Measurements from ENCODE around the gene MLLT10.
"Not testable (repeated sequence)": the region's sequence is repeated elsewhere in the genome, so short reads cannot be mapped to it uniquely, and the experiment has no call there.

Gene MLLT10

DNA sequence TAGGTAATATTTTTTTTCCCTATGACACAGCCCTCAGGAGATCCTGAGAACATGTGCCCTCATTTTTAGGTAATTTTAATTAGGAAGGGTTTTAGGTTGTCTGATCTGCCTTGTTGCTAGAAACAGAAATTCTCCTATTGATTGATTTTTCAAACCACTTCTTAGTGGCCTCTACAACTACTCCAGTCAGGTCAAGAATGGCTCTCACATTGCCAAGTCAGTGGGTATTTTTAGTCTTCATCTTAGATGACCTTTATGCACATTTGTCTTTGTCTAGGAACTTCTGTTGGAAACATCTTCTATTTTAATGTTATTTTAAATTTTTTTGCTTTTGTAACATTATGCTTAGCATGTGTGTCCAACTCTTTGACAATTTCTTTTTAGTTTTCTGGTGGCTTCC lies 162.3 kb downstream of the MLLT10 start:
- Mint-ChIP-seq H3K9me3 (peaks cover 16 to 18% of the 10 kb centered on the region in 2 donors), H3K27me3 (no peaks in the 10 kb centered on the region), H3K36me3 (peaks cover 55 to 64% of the 10 kb centered on the region in 2 donors), H3K4me1 (no peaks in the 10 kb centered on the region), H3K4me3 (no peak overlapping the region), H3K27ac (no peak overlapping the region)
- no peak for ATAC-seq (replicated peaks)
- no peak for DNase-seq

DNA sequence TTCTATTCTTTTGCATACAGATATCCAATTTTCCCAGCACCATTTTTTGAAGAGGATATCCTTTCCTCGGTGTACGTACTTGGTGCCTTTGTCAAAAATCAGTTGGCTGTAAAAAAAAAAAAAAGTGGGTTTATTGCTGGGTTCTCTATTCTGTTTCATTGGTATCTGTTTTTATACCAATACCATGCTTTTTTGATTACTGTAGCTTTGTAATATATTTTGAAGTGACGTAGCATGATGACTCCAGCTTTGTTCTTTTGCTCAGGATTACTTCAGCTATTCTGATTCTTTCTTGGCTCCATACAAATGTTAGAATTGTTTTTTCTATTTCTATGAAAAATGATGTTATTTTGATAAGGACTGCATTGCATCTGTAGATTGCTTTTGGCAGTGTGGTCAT lies 165.5 kb downstream of the MLLT10 start:
- H3K4me1 Mint-ChIP-seq: peaks cover 11 to 18% of the 10 kb centered on the region in 2 donors
- H3K27ac Mint-ChIP-seq: no peak overlapping the region
- H3K36me3 Mint-ChIP-seq: peaks cover 64 to 69% of the 10 kb centered on the region in 2 donors
- DNase-seq (no peak), ATAC-seq (replicated peaks) (no peak)
- H3K9me3 Mint-ChIP-seq: peaks cover 17 to 19% of the 10 kb centered on the region in 2 donors
- H3K27me3 Mint-ChIP-seq: no peaks in the 10 kb centered on the region
- H3K4me3 Mint-ChIP-seq: no peak overlapping the region

DNA sequence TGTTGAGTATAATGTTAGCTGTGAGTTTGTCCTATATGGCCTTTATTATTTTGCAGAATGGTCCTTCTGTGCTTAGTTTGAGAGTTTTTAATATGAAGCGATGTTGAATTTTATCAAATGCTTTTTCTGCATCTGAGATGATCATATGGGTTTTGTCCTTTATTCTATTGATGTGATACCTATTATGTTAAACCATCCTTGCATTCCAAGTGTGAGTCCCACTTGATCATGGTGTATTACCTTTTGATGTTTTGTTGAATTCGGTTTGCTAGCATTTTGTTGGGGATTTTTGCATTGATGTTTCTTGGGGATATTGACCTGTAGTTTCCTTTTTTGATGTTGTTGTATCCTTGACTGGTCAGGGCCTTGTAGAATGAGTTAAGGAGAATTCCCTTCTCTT lies 166.4 kb downstream of the MLLT10 start:
- H3K9me3 Mint-ChIP-seq: peaks cover 17 to 19% of the 10 kb centered on the region in 2 donors
- no peak for DNase-seq
- no peaks in the 10 kb centered on the region for H3K27me3 Mint-ChIP-seq
- H3K36me3 Mint-ChIP-seq: peaks cover 63 to 70% of the 10 kb centered on the region in 2 donors
- H3K4me1 Mint-ChIP-seq: peaks cover 13 to 26% of the 10 kb centered on the region in 2 donors
- H3K27ac Mint-ChIP-seq: no peak overlapping the region
- no peak overlapping the region for H3K4me3 Mint-ChIP-seq
- ATAC-seq (replicated peaks): no peak

DNA sequence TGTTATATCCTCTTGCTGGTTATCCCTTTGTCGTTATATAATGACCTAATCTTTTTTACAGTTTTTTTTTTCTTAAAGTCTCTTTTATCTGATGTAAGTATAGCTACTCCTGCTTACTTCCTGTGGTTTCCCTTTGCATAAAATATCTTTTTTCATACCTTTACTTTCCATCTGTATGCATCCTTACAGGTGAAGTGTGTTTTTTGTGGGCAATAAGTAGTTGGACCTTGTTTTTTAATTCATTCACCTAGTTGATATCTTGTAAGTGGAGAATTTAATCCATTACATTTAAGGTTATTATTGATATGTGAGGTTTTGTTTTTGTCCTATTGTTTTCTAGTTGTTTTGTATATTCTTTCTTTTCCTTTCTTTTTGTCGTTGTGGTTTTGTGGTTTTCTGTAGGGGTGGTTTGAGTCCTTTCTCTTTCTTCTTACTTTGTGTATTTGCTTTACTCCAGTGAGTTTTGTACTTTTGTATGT lies 168.6 kb downstream of the MLLT10 start:
- H3K27ac Mint-ChIP-seq: peak overlapping the region; percentile 65
- H3K27me3 Mint-ChIP-seq: no peaks in the 10 kb centered on the region
- peaks cover 16 to 29% of the 10 kb centered on the region in 2 donors for H3K4me1 Mint-ChIP-seq
- H3K36me3 Mint-ChIP-seq: peaks cover 58 to 74% of the 10 kb centered on the region in 2 donors
- ATAC-seq (replicated peaks) (peak; percentile 52 to 60), DNase-seq (no peak)
- peaks cover 17 to 19% of the 10 kb centered on the region in 2 donors for H3K9me3 Mint-ChIP-seq
- H3K4me3 Mint-ChIP-seq: peak overlapping the region; percentile 5 to 39

DNA sequence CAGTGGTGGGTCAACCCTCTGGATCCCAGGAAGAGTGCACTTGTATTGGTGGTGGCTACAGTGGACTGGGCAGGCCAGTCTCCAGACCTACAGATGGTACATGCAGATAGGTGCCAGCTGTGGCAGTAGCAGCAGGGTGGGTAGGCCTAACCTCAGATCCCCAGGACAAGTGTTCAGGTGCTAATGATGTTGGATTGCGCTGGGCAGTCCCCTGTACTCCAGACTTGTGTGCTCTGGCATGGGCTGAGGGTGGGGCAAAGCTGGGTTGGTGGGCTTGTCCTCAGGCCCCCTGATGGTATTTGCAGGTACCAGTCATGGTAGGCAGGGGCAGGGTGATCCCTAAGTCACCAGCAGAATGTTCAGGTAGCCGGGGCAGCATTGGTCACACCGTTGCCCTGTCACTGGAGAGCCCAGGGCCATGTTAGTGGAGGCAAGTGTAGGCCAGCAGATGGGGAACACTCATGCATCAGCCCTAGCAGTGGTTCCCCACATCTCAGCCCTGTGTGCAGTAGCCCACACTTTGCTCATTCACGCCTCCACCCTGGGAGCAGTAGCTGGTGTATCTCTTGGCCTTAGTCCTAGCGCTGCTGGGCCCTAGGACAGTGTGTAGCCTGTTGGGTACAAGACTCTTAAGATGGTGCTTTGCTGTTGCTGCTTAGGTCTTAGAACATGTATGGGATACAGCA lies 171.3 kb downstream of the MLLT10 start:
- Mint-ChIP-seq H3K4me3 (no peak overlapping the region), H3K27me3 (no peaks in the 10 kb centered on the region), H3K27ac (no peak overlapping the region), H3K9me3 (peaks cover 11% of the 10 kb centered on the region in 2 donors), H3K4me1 (peaks cover 21 to 35% of the 10 kb centered on the region in 2 donors), H3K36me3 (peaks cover 42 to 68% of the 10 kb centered on the region in 2 donors)
- DNase-seq (no peak), ATAC-seq (replicated peaks) (no peak)

DNA sequence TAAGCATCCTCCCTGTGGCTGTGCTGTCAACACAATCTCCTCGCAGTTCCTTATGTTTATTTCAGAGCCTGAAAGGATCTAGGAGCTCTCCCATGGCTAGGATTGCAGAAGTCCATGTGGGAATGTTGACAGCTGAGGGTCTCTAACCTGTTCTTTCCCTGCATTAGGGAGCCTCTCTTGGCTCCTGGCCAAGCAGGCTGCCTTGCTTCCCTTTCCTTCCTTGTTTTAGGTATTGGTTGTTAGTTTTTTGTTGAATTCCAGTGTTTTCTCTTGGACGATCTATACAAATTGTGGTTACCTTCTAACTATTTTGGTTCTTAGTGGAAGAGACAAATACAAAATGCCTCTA lies 171.8 kb downstream of the MLLT10 start:
- Mint-ChIP-seq H3K4me1 (peaks cover 25 to 41% of the 10 kb centered on the region in 2 donors), H3K9me3 (peaks cover 6 to 7% of the 10 kb centered on the region in 2 donors), H3K27ac (no peak overlapping the region), H3K4me3 (no peak overlapping the region), H3K27me3 (no peaks in the 10 kb centered on the region), H3K36me3 (peaks cover 37 to 62% of the 10 kb centered on the region in 2 donors)
- DNase-seq (no peak), ATAC-seq (replicated peaks) (no peak)

DNA sequence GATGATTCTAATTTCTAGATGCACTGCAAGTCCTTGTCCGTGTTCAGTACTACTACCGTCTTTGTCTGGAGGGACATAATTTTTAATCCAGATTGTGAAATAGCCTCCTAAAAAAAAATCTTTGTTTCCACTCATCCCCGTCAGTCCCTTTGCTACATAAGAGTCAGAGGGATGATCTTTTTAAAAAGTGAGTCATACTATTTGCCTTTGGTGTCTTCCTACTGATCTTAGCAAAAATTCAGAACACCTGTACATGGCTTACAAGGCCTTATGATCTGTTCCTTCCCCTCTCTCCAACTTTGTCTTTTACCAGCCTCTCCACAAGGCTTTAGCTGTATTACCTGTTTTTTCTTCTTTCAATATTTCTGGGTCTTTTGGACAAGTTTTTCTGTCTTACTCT lies 173.5 kb downstream of the MLLT10 start:
- ATAC-seq (replicated peaks): no peak

DNA sequence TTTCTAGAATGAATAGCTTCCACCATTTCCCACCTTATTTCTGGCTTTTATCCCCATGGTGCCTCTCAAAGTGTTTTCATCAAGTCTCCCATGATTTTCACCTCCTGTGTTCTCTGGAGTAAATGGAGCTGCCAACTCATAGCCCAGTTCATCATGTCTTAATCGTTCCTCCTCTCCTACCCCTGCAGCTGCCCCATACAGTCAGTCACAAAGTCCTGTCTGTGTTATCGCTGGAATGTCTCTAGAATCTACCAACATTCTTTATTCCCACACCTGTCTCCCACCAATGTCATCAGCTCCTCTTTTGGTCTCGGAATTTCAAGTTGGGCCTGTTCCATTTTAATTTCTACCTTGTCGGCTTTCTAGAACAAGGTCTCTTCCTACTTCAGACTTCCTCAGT lies 178.9 kb downstream of the MLLT10 start:
- Mint-ChIP-seq H3K27ac (no peak overlapping the region), H3K27me3 (no peaks in the 10 kb centered on the region), H3K9me3 (peaks cover 0 to 2% of the 10 kb centered on the region in 2 donors), H3K4me3 (no peak overlapping the region), H3K4me1 (peaks cover 18 to 26% of the 10 kb centered on the region in 2 donors), H3K36me3 (peaks cover 42 to 55% of the 10 kb centered on the region in 2 donors)
- no peak for DNase-seq
- ATAC-seq (replicated peaks): no peak

More for the DNA sequence above, 173.5 kb downstream of the MLLT10 start:
- no peak overlapping the region for H3K27ac Mint-ChIP-seq
- DNase-seq: no peak
- H3K9me3 Mint-ChIP-seq: peaks cover 0 to 2% of the 10 kb centered on the region in 2 donors
- peaks cover 26 to 40% of the 10 kb centered on the region in 2 donors for H3K4me1 Mint-ChIP-seq
- no peak overlapping the region for H3K4me3 Mint-ChIP-seq
- H3K36me3 Mint-ChIP-seq: peaks cover 29 to 53% of the 10 kb centered on the region in 2 donors
- H3K27me3 Mint-ChIP-seq: no peaks in the 10 kb centered on the region

DNA sequence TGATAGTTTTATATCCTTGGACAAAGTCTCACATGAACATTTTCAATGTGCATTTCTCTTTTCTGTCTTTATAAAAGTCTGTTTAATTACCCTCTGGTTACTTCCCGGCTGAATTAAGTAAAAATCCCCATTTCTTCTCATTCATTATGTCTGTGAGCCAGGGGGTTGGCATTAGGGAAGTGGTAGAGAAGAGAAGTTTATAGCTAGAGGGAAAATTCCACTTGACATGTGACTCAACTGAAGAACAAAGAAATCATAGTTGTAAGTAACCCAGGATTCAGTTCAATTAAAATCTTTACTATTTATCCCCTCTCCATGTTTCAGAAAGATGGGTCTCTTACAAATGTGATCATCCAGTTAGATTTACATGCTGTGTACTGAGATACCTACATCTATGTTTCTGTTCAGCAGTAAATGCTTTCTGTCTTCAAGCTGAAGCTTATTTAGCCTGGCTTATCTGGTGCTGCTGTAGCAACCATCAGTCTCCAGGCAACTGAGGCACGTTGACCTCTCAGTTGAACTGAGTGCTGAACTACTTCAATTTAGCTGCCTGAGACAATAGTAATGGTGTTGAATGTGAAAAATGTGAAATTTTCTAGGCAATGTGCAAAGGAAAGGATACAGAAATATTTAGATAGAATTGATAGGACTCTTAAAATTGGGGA lies 181.6 kb downstream of the MLLT10 start:
- H3K9me3 Mint-ChIP-seq: peaks cover 0 to 2% of the 10 kb centered on the region in 2 donors
- H3K27me3 Mint-ChIP-seq: no peaks in the 10 kb centered on the region
- no peak overlapping the region for H3K27ac Mint-ChIP-seq
- ATAC-seq (replicated peaks) (no peak), DNase-seq (no peak)
- peaks cover 43 to 48% of the 10 kb centered on the region in 2 donors for H3K36me3 Mint-ChIP-seq
- no peak overlapping the region for H3K4me3 Mint-ChIP-seq
- H3K4me1 Mint-ChIP-seq: peaks cover 10 to 18% of the 10 kb centered on the region in 2 donors

DNA sequence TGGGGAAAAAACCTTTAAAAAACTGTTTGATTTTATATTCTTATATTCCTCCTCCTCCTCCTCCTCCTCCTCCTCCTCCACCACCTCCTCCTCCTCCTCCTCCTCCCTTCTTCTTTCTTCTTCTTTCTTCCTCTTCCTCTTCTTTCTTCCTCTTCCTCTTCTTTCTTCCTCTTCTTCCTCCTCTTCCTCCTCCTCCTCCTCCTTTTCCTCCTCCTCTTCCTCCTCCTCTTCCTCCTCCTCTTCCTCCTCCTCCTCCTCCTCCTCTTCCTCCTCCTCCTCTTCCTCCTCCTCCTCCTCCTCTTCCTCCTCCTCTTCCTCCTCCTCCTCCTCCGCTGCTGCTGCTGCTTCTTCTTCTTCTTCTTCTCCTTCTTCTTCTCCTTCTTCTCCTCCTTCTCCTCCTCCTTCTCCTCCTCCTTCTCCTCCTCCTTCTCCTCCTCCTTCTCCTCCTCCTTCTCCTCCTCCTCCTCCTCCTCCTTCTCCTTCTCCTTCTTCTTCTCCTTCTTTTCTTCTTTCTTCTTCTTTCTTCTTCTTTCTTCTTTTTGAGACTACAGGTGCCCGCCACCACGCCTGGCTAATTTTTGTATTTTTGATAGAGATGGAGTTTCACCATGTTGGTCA lies 183.5 kb downstream of the MLLT10 start:
- H3K27ac Mint-ChIP-seq; H3K4me3 Mint-ChIP-seq; ATAC-seq (replicated peaks); H3K9me3 Mint-ChIP-seq; DNase-seq; H3K27me3 Mint-ChIP-seq: not testable (repeated sequence)
- Mint-ChIP-seq H3K4me1 (peaks cover 5 to 12% of the 10 kb centered on the region in 2 donors), H3K36me3 (peaks cover 43 to 44% of the 10 kb centered on the region in 2 donors)

DNA sequence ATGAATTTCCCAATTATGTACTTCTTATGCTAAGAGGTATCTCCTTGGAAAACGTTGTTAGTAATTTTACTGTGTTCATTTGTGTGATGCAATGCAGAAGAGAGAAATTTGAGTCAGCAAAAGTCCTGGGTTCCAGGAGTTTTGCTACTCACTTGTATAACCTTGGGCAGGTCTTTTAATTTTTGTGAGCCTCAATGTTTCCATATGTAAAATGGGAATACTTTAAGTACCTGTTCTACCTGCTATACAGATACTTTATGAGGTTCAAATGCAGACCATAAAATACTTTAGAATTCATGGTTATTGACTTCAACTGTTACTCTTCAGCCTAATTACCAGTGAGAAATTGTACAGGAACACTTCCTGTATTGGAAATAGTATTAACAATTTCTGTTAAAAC lies 185.5 kb downstream of the MLLT10 start:
- H3K27ac Mint-ChIP-seq: no peak overlapping the region
- no peaks in the 10 kb centered on the region for H3K27me3 Mint-ChIP-seq
- H3K9me3 Mint-ChIP-seq: peaks cover 0 to 2% of the 10 kb centered on the region in 2 donors
- H3K4me1 Mint-ChIP-seq: peaks cover 4 to 17% of the 10 kb centered on the region in 2 donors
- ATAC-seq (replicated peaks) (no peak), DNase-seq (no peak)
- no peak overlapping the region for H3K4me3 Mint-ChIP-seq
- H3K36me3 Mint-ChIP-seq: peaks cover 29 to 34% of the 10 kb centered on the region in 2 donors

DNA sequence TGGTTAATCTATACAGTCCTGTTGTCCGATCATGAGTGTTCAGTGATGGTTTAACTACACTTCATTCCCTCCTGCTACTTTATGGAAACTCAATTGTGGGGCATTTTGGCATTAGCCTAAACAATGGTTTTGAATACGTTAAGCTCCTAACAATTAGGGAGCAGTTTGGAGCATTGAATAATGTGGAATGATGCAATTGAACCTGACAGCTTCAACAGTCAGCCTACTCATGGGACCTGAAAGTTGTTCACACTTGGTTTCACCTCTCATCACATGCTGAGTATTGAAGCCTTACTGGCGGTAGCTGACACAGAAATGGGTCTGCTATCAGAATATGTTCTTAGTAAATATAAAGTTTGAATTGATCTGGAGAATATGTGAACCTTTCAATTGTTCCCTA lies 186.1 kb downstream of the MLLT10 start:
- H3K27ac Mint-ChIP-seq: no peak overlapping the region
- no peak for DNase-seq
- H3K9me3 Mint-ChIP-seq: peaks cover 0 to 2% of the 10 kb centered on the region in 2 donors
- peaks cover 26 to 31% of the 10 kb centered on the region in 2 donors for H3K36me3 Mint-ChIP-seq
- peaks cover 5 to 19% of the 10 kb centered on the region in 2 donors for H3K4me1 Mint-ChIP-seq
- no peak overlapping the region for H3K4me3 Mint-ChIP-seq
- no peak for ATAC-seq (replicated peaks)
- H3K27me3 Mint-ChIP-seq: no peaks in the 10 kb centered on the region

DNA sequence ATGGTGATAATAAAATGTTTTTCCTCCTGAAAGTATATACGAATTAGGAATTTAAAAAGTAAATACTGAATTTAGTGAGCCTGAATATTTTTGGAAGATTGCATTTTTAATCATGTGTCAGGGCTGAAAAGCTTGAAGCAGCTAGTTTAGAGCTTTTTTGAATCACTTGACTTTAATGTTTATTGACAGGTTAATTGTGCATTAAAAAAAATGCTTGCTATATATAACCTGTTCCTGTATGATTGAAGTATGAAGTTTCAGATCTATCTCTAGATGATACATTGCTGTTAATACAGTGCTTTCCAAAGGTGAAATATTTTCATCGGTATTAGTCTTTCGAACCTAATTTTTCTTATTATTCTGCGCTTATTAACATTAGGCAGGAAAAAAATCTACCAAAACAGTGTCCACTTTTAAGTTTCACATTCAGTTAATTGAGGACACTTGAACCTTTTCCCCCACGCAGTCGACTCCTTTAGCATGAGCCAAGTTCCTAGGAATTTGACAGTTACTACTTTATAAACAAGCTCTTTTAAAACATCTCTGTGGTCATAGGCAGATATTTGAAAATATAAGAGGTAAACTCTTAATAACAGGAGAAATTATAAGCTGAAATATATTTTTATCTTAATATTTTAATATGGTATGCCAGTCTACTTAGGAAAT lies 187.1 kb downstream of the MLLT10 start:
- Mint-ChIP-seq H3K36me3 (peaks cover 17 to 24% of the 10 kb centered on the region in 2 donors), H3K4me1 (peaks cover 3 to 14% of the 10 kb centered on the region in 2 donors), H3K9me3 (peaks cover 0 to 2% of the 10 kb centered on the region in 2 donors), H3K4me3 (no peak overlapping the region), H3K27me3 (no peaks in the 10 kb centered on the region), H3K27ac (no peak overlapping the region)
- DNase-seq (no peak), ATAC-seq (replicated peaks) (no peak)

DNA sequence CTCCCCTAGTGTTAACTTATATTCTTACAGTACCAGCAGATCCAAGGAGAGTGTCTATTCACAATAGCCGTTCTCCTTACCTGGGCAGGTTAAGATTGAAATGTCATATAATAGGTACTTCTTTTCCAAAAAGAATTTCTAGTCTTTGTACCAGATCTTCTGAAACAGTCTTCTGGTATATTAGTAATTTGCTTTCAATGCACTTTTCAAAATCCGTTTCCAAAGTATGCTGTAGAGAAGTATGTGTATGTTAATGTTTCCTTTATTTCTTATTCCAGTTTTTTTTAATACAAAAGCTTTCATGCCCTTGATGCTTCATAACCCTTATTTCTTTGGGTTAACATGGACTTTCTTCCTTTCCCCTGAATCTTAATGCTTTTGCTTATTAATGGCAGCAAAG lies 188.2 kb downstream of the MLLT10 start:
- ATAC-seq (replicated peaks): no peak
- no peaks in the 10 kb centered on the region for H3K27me3 Mint-ChIP-seq
- H3K27ac Mint-ChIP-seq: no peak overlapping the region
- H3K4me3 Mint-ChIP-seq: no peak overlapping the region
- peaks cover 3 to 14% of the 10 kb centered on the region in 2 donors for H3K4me1 Mint-ChIP-seq
- DNase-seq: no peak
- peaks cover 21 to 24% of the 10 kb centered on the region in 2 donors for H3K36me3 Mint-ChIP-seq
- peaks cover 0 to 2% of the 10 kb centered on the region in 2 donors for H3K9me3 Mint-ChIP-seq

Data from stimulated activated naive B cell treated with anti-CD40 and anti-IgM and Interleukin-4, amounts not matched to agents 10 μg/mL and 1 μg/mL and 100 μg/mL, for 72 hours (primary cell).